Measurements from ENCODE around the gene VRK1.

VRK1 gene

DNA sequence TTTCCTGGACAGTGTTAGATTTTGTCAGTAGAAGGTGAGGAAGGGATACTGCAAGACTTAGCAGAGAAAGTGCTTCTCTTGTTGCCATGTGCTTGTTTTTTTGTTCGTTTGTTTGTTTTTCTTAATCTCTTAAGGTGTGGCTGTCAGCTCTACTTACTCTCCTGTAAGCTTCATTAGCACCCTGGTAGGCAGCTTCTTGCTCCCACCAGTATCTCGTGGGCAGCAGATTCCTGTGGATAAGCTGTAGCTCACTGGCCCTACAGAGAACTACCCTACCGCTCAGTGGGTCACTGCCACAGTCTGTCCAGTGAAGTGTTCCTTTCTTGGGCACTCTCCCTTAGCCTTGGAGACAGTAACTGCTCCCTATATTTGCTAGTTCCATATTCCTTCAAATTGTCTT, 30.1 kb downstream of the VRK1 start:
- H3K4me1 ChIP-seq (ENCODE audit: control insufficient read depth in 1 of 2, insufficient read depth in 2 of 2, low read length in 2 of 2): no peaks in the 10 kb centered on the region
- no peak overlapping the region for H3K27ac ChIP-seq (ENCODE audit: low read length)
- H3K4me3 ChIP-seq (ENCODE audit: low read depth in 1 of 2, low read length in 2 of 2): no peak overlapping the region
- no peaks in the 10 kb centered on the region for H3K36me3 ChIP-seq (ENCODE audit: control insufficient read depth in 1 of 2, insufficient read depth in 2 of 2, low read length in 2 of 2)
- no peaks in the 10 kb centered on the region for H3K27me3 ChIP-seq (ENCODE audit: low read depth, low read length)
- H3K9me3 ChIP-seq (ENCODE audit: control insufficient read depth in 1 of 2, low read length in 2 of 2): no peaks in the 10 kb centered on the region

- Histone ChIP-seq H3K9me3 (ENCODE audit: control insufficient read depth in 1 of 2, low read length in 2 of 2) (no peaks in the 10 kb centered on the region), H3K36me3 (ENCODE audit: control insufficient read depth in 1 of 2, insufficient read depth in 2 of 2, low read length in 2 of 2) (peaks cover 0 to 7% of the 10 kb centered on the region in 2 donors), H3K27me3 (ENCODE audit: low read depth, low read length) (no peaks in the 10 kb centered on the region), H3K27ac (ENCODE audit: low read length) (no peak overlapping the region), H3K4me1 (ENCODE audit: control insufficient read depth in 1 of 2, insufficient read depth in 2 of 2, low read length in 2 of 2) (no peaks in the 10 kb centered on the region), H3K4me3 (ENCODE audit: low read depth in 1 of 2, low read length in 2 of 2) (no peak overlapping the region)
Observed at GRCh38 chr14:96829791-96830190, 32.6 kb downstream of the VRK1 start.

- Histone ChIP-seq H3K36me3 (ENCODE audit: control insufficient read depth in 1 of 2, insufficient read depth in 2 of 2, low read length in 2 of 2) (peaks cover 0 to 7% of the 10 kb centered on the region in 2 donors), H3K4me1 (ENCODE audit: control insufficient read depth in 1 of 2, insufficient read depth in 2 of 2, low read length in 2 of 2) (no peaks in the 10 kb centered on the region), H3K27me3 (ENCODE audit: low read depth, low read length) (no peaks in the 10 kb centered on the region), H3K9me3 (ENCODE audit: control insufficient read depth in 1 of 2, low read length in 2 of 2) (no peaks in the 10 kb centered on the region), H3K27ac (ENCODE audit: low read length) (no peak overlapping the region), H3K4me3 (ENCODE audit: low read depth in 1 of 2, low read length in 2 of 2) (no peak overlapping the region)
Observed at GRCh38 chr14:96830946-96831345, 33.8 kb downstream of the VRK1 start.

DNA sequence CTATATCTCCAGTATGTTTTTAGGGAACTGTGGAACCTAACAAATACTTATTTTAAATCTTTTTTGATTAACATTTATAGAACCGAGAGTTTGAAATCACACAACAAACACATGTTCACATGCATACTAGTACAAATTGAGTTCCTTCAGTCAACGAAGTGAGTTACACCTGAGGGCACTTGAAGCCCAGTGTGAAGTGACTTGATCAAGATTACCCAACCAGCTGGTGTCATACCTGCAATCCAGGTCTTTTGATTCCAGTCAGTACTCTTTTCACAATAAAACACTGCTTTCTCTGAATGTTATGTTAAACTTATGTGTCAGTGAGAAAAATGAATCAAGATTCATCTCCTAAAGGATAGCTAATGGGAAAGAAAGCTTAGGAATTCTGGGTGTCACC, 35.2 kb downstream of the VRK1 start:
- no peaks in the 10 kb centered on the region for H3K9me3 ChIP-seq (ENCODE audit: control insufficient read depth in 1 of 2, low read length in 2 of 2)
- H3K27ac ChIP-seq (ENCODE audit: low read length): no peak overlapping the region
- no peak overlapping the region for H3K4me3 ChIP-seq (ENCODE audit: low read depth in 1 of 2, low read length in 2 of 2)

GRCh38 chr14:96838449-96838848, 41.3 kb downstream of the VRK1 start:
- Histone ChIP-seq H3K4me3 (ENCODE audit: low read depth in 1 of 2, low read length in 2 of 2) (no peak overlapping the region), H3K36me3 (ENCODE audit: control insufficient read depth in 1 of 2, insufficient read depth in 2 of 2, low read length in 2 of 2) (peaks cover 0 to 18% of the 10 kb centered on the region in 2 donors), H3K4me1 (ENCODE audit: control insufficient read depth in 1 of 2, insufficient read depth in 2 of 2, low read length in 2 of 2) (no peaks in the 10 kb centered on the region), H3K27me3 (ENCODE audit: low read depth, low read length) (no peaks in the 10 kb centered on the region), H3K9me3 (ENCODE audit: control insufficient read depth in 1 of 2, low read length in 2 of 2) (no peaks in the 10 kb centered on the region), H3K27ac (ENCODE audit: low read length) (no peak overlapping the region)

More for the DNA sequence above, 35.2 kb downstream of the VRK1 start:
- H3K36me3 ChIP-seq (ENCODE audit: control insufficient read depth in 1 of 2, insufficient read depth in 2 of 2, low read length in 2 of 2): peaks cover 0 to 14% of the 10 kb centered on the region in 2 donors
- H3K4me1 ChIP-seq (ENCODE audit: control insufficient read depth in 1 of 2, insufficient read depth in 2 of 2, low read length in 2 of 2): no peaks in the 10 kb centered on the region
- H3K27me3 ChIP-seq (ENCODE audit: low read depth, low read length): no peaks in the 10 kb centered on the region

DNA sequence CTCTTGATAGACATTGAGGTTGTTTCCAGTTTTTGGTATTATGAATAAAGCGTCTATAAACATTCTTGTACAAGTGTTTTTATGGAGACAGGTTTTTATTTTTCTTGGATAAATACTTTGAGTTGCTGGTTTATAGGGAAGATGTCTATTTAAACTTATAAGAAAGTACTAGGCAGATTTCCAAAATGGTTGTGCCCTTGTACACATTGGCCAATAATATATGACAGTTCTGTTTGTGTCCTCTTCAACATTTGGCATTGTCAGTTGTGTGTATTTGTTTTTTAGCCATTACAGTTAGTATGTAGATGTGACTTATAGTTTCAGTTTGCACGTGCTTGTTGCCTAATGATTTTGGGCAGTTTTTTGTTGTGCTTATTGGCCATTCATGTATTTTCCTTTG, 42.1 kb downstream of the VRK1 start:
- no peaks in the 10 kb centered on the region for H3K9me3 ChIP-seq (ENCODE audit: control insufficient read depth in 1 of 2, low read length in 2 of 2)
- H3K27me3 ChIP-seq (ENCODE audit: low read depth, low read length): no peaks in the 10 kb centered on the region
- peaks cover 0 to 17% of the 10 kb centered on the region in 2 donors for H3K36me3 ChIP-seq (ENCODE audit: control insufficient read depth in 1 of 2, insufficient read depth in 2 of 2, low read length in 2 of 2)
- no peaks in the 10 kb centered on the region for H3K4me1 ChIP-seq (ENCODE audit: control insufficient read depth in 1 of 2, insufficient read depth in 2 of 2, low read length in 2 of 2)
- no peak overlapping the region for H3K4me3 ChIP-seq (ENCODE audit: low read depth in 1 of 2, low read length in 2 of 2)
- no peak overlapping the region for H3K27ac ChIP-seq (ENCODE audit: low read length)

DNA sequence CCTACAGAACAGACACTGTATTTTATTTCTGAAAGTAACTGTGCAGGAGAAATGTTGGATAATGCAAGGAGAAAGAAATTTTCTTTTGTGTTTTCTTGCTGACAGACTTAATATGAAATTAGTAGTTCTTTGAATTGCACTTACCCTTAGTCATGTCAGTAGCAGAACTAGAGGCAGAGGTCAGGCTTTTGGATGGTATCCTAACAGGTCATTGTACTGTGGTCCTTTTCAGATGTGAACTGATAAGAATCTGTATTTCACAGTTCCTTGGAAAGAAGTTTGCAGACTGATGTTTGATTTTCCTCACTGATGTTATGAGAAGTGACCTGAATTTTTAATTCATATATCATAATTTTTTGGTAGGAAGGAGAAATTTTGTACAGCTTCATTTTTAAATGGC, 46.0 kb downstream of the VRK1 start:
- no peaks in the 10 kb centered on the region for H3K4me1 ChIP-seq (ENCODE audit: control insufficient read depth in 1 of 2, insufficient read depth in 2 of 2, low read length in 2 of 2)
- H3K4me3 ChIP-seq (ENCODE audit: low read depth in 1 of 2, low read length in 2 of 2): no peak overlapping the region
- H3K27ac ChIP-seq (ENCODE audit: low read length): no peak overlapping the region
- H3K27me3 ChIP-seq (ENCODE audit: low read depth, low read length): no peaks in the 10 kb centered on the region
- H3K9me3 ChIP-seq (ENCODE audit: control insufficient read depth in 1 of 2, low read length in 2 of 2): no peaks in the 10 kb centered on the region
- peaks cover 0 to 13% of the 10 kb centered on the region in 2 donors for H3K36me3 ChIP-seq (ENCODE audit: control insufficient read depth in 1 of 2, insufficient read depth in 2 of 2, low read length in 2 of 2)

DNA sequence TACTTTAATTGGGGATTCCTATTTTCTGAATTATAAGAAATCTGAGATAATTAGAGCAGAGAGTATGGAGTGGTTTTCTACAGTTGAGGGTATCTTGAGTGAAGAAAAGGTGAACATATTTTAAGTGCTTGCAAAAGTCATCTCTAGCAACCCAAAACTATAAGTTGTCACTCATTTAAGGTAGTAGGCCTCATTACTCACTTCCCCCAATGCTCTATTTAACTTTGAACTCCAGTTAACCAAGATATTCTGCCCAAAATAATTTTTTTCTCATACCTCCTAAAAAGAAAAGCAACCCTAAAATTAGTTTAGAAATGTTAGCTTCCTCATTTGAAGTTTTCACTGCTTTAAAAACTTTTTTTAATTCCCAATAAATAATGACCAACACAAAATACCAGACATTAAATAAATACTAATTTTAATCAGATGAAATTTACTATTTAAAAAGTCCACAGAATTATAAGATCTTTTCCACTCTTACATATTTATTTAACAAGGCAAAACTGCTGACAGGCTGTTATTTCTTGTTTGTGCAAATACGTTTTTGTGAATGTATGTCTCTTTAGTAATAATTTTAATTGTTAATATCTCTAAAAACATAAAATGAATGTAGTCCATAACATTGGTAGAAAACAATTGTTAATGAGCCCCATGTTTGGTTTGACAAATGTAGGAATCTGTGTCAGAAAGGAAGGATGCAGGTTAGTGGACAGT, 47.8 kb downstream of the VRK1 start:
- no peaks in the 10 kb centered on the region for H3K9me3 ChIP-seq (ENCODE audit: control insufficient read depth in 1 of 2, low read length in 2 of 2)
- no peak overlapping the region for H3K27ac ChIP-seq (ENCODE audit: low read length)
- H3K36me3 ChIP-seq (ENCODE audit: control insufficient read depth in 1 of 2, insufficient read depth in 2 of 2, low read length in 2 of 2): peaks cover 0 to 10% of the 10 kb centered on the region in 2 donors
- no peaks in the 10 kb centered on the region for H3K27me3 ChIP-seq (ENCODE audit: low read depth, low read length)
- no peak overlapping the region for H3K4me3 ChIP-seq (ENCODE audit: low read depth in 1 of 2, low read length in 2 of 2)
- no peaks in the 10 kb centered on the region for H3K4me1 ChIP-seq (ENCODE audit: control insufficient read depth in 1 of 2, insufficient read depth in 2 of 2, low read length in 2 of 2)

DNA sequence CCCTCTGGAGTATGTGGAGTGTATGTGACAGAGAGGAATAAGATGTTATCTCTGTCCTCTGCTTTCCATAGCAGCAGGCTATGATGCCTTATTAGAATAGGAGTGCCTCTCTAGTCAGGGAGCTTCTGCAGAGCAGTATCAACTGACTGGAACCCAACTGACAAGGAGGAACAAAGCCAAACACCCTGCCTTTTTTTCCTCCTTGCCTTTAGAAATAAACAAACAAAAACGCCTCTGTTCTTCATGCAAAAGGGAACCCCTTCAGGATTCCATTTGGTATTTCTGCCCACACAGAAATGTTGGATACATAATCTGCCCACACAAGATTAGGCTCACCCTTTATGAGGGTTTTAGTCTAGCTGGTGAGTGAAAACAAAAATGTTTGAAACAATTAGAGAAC, 50.3 kb downstream of the VRK1 start:
- Histone ChIP-seq H3K36me3 (ENCODE audit: control insufficient read depth in 1 of 2, insufficient read depth in 2 of 2, low read length in 2 of 2) (peaks cover 0 to 10% of the 10 kb centered on the region in 2 donors), H3K4me1 (ENCODE audit: control insufficient read depth in 1 of 2, insufficient read depth in 2 of 2, low read length in 2 of 2) (no peaks in the 10 kb centered on the region), H3K4me3 (ENCODE audit: low read depth in 1 of 2, low read length in 2 of 2) (no peak overlapping the region), H3K9me3 (ENCODE audit: control insufficient read depth in 1 of 2, low read length in 2 of 2) (no peaks in the 10 kb centered on the region), H3K27ac (ENCODE audit: low read length) (no peak overlapping the region), H3K27me3 (ENCODE audit: low read depth, low read length) (no peaks in the 10 kb centered on the region)

DNA sequence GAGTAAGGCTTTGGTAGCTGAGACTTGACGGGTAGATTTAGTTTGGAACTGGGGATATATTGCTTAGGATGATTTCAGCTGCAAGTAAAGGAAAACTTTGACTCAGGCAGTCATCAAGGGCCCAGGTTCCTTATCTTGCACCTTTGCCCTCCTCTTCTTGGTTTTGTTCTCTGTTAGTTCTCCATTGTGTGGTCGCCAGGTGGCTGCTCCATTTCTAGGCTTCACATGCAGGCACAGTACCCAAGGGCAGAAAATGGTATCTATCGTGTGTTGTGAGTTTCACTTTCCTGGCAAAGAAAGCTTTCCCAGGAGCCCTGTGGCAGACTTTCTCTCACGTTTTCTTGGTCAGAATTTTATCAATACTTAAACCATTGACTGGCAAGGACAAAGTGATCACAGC, 50.8 kb downstream of the VRK1 start:
- H3K27ac ChIP-seq (ENCODE audit: low read length): no peak overlapping the region
- no peak overlapping the region for H3K4me3 ChIP-seq (ENCODE audit: low read depth in 1 of 2, low read length in 2 of 2)
- no peaks in the 10 kb centered on the region for H3K4me1 ChIP-seq (ENCODE audit: control insufficient read depth in 1 of 2, insufficient read depth in 2 of 2, low read length in 2 of 2)
- H3K27me3 ChIP-seq (ENCODE audit: low read depth, low read length): no peaks in the 10 kb centered on the region
- H3K36me3 ChIP-seq (ENCODE audit: control insufficient read depth in 1 of 2, insufficient read depth in 2 of 2, low read length in 2 of 2): peaks cover 0 to 10% of the 10 kb centered on the region in 2 donors
- H3K9me3 ChIP-seq (ENCODE audit: control insufficient read depth in 1 of 2, low read length in 2 of 2): no peaks in the 10 kb centered on the region

DNA sequence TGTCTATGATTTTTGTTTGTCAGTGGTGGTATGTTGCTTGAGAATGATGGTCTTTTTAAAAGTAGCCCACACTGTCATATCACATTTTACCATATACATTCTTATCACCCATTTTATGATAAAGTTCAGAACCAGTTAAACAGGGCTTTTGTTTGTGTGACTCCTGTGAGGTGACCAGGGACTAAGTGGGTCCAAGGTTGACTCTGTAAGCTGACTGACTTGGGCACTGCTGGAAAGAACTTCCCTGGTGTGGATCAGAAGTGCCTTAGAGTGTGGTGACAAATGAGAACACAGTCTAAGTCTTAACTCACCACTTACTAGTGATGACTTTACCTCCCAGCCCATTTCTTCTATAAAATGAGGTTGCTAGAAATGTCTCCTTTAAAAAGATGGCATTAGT, 52.6 kb downstream of the VRK1 start:
- H3K4me3 ChIP-seq (ENCODE audit: low read depth in 1 of 2, low read length in 2 of 2): no peak overlapping the region
- H3K27me3 ChIP-seq (ENCODE audit: low read depth, low read length): no peaks in the 10 kb centered on the region
- H3K9me3 ChIP-seq (ENCODE audit: control insufficient read depth in 1 of 2, low read length in 2 of 2): no peaks in the 10 kb centered on the region
- H3K27ac ChIP-seq (ENCODE audit: low read length): no peak overlapping the region
- H3K36me3 ChIP-seq (ENCODE audit: control insufficient read depth in 1 of 2, insufficient read depth in 2 of 2, low read length in 2 of 2): peaks cover 0 to 10% of the 10 kb centered on the region in 2 donors
- H3K4me1 ChIP-seq (ENCODE audit: control insufficient read depth in 1 of 2, insufficient read depth in 2 of 2, low read length in 2 of 2): no peaks in the 10 kb centered on the region

Measured in muscle layer of duodenum (tissue), 2 donors.